ENCODE data around the gene HLX. TPM values are rescaled to one million over a fixed set of nuclear protein-coding genes. Genes with fewer than 3 reads are reported as not detected.

HLX gene
- total RNA-seq (10 to 100 TPM in 1 of 4 donors, 1 to 10 TPM in 3; 4.1 to 11.6 (median 7.3) TPM), polyA plus RNA-seq (1 to 10 TPM; 3.2 to 4.3 (median 4.1) TPM)
- long read RNA-seq, donor 1, full-length matches to known transcripts: 6 of 7 reads
- long read RNA-seq, donor 1, partial matches to known transcripts: 1 of 7 reads
- long read RNA-seq, donor 1, other reads (novel, unspliced or antisense): 0 of 7 reads
- long read RNA-seq, donor 2, full-length matches to known transcripts: 9 of 9 reads
- long read RNA-seq, donor 2, partial matches to known transcripts: 0 of 9 reads
- long read RNA-seq, donor 2, other reads (novel, unspliced or antisense): 0 of 9 reads

- peaks cover 3 to 28% of the 10 kb centered on the region in 2 donors for H3K36me3 ChIP-seq (ENCODE audit: insufficient read depth in 1 of 2, low read depth in 1 of 2)
- peak within 1 kb of the TSS; percentile 100 for H3K4me3 ChIP-seq
- 0 to 1% (median 0%) methylated on average over 26 of the region's 26 CpGs for WGBS, 3 donors
- peak; percentile 91 to 95 for DNase-seq
- no peak for TF ChIP-seq CTCF (IDR thresholded peaks at IDR 0.05)
- peak within 1 kb of the TSS; percentile 90 for H3K27ac ChIP-seq
- H3K4me1 ChIP-seq: peaks cover 13% of the 10 kb centered on the region
- no peaks in the 10 kb centered on the region for H3K9me3 ChIP-seq
- no peaks in the 10 kb centered on the region for H3K27me3 ChIP-seq (ENCODE audit: insufficient read depth in 3 of 3, low read length in 2 of 3)
- intact Hi-C loops (cut with DNase I): loop anchor here (2.0 to 10.0 kb wide), 2 partner anchors 154 to 1576 kb away; no protein-coding TSS in a partner anchor
- peak; percentile 92 to 95 (median 94) for ATAC-seq
These were observed at the start of gene HLX for GRCh38 chr1:220879076-220879508. Gene HLX, plus strand, starts transcription at chr1:220879443. Its CDS starts 415 bp downstream, at chr1:220879858.

GRCh38 chr1:220833436-220833835, 45.8 kb upstream of the HLX start:
- no peaks in the 10 kb centered on the region for H3K27me3 ChIP-seq (ENCODE audit: insufficient read depth in 3 of 3, low read length in 2 of 3)
- no peak for TF ChIP-seq CTCF (IDR thresholded peaks at IDR 0.05)
- H3K36me3 ChIP-seq (ENCODE audit: insufficient read depth in 1 of 2, low read depth in 1 of 2): no peaks in the 10 kb centered on the region
- H3K4me3 ChIP-seq: no peak overlapping the region
- no peak for DNase-seq
- H3K27ac ChIP-seq: no peak overlapping the region
- intact Hi-C loops (cut with DNase I): no loop called here
- no peaks in the 10 kb centered on the region for H3K4me1 ChIP-seq
- ATAC-seq: no peak
- 66 to 80% (median 77%) methylated on average over 2 of the region's 2 CpGs for WGBS, 3 donors
- no peaks in the 10 kb centered on the region for H3K9me3 ChIP-seq

- Histone ChIP-seq H3K9me3 (no peaks in the 10 kb centered on the region), H3K4me3 (no peak overlapping the region), H3K4me1 (no peaks in the 10 kb centered on the region), H3K27me3 (ENCODE audit: insufficient read depth in 3 of 3, low read length in 2 of 3) (no peaks in the 10 kb centered on the region), H3K36me3 (ENCODE audit: insufficient read depth in 1 of 2, low read depth in 1 of 2) (no peaks in the 10 kb centered on the region), H3K27ac (no peak overlapping the region)
- 85 to 86% (median 86%) methylated on average over 4 of the region's 4 CpGs for WGBS, 3 donors
- ATAC-seq: no peak
- intact Hi-C loops (cut with DNase I): no loop called here
- DNase-seq: no peak
- TF ChIP-seq CTCF (IDR thresholded peaks at IDR 0.05): no peak
These were observed 44.9 kb upstream of the HLX start for GRCh38 chr1:220834155-220834870.

- no peaks in the 10 kb centered on the region for H3K36me3 ChIP-seq (ENCODE audit: insufficient read depth in 1 of 2, low read depth in 1 of 2)
- intact Hi-C loops (cut with DNase I): no loop called here
- H3K4me3 ChIP-seq: no peak overlapping the region
- H3K9me3 ChIP-seq: no peaks in the 10 kb centered on the region
- no peak overlapping the region for H3K27ac ChIP-seq
- H3K27me3 ChIP-seq (ENCODE audit: insufficient read depth in 3 of 3, low read length in 2 of 3): no peaks in the 10 kb centered on the region
- no peaks in the 10 kb centered on the region for H3K4me1 ChIP-seq
- no peak for ATAC-seq
- TF ChIP-seq CTCF (IDR thresholded peaks at IDR 0.05): no peak
- WGBS, 3 donors: 85 to 93% (median 91%) methylated on average over 5 of the region's 5 CpGs
- DNase-seq: no peak
These were observed 40.7 kb upstream of the HLX start for GRCh38 chr1:220838578-220838977.

Measured in psoas muscle (tissue), 8 donors.